BJ (cell line): ENCODE data around the gene PTPRG. TPM values are rescaled to one million over a fixed set of nuclear protein-coding genes. Genes with fewer than 3 reads are reported as not detected.

ENCODE experiments used
- CTCF ChIA-PET: fragments of 350-600 bp; formaldehyde crosslinking; extraction: SDS; loops from one replicate; lab custom pipeline; 2021; ENCODE audit warnings: antibody characterized with exemption, inconsistent platforms; lab: Yijun Ruan, JAX
- POLR2A ChIA-PET: fragments of 300-600 bp; sonication (Branson Sonifier 250); formaldehyde crosslinking; extraction: SDS; loops from one replicate; lab custom pipeline; 2021; ENCODE audit warnings: antibody characterized with exemption; lab: Charles Lee
- DNase-seq: peaks from one replicate; pipeline ENCODE4 v3.0.0-alpha.2; 2011; ENCODE audit warnings: low read depth
- H3K27me3 ChIP-seq: 2 replicates; pipeline ENCODE4 v1.6.0; 2011; ENCODE audit warnings: low read length; ENCODE audit not compliant: control insufficient read depth, insufficient read depth
- H3K36me3 ChIP-seq: 2 replicates; pipeline ENCODE4 v1.5.1; 2011; ENCODE audit warnings: low read length; ENCODE audit not compliant: control insufficient read depth, insufficient read depth
- H3K4me3 ChIP-seq: 2 replicates; pipeline ENCODE4 v1.5.1; 2011; ENCODE audit warnings: low read depth, mild to moderate bottlenecking, control low read depth, low read length
- polyA plus RNA-seq: library from polyadenylated mRNA; depleted of rRNA; stranded (reverse); fragments of >200 nt; gene quantifications from 2 replicates; pipeline ENCODE4 v1.2.3, GENCODE V29; 2011
- TF ChIP-seq, protein P1 (sequence below): IDR thresholded peaks from 2 replicates; pipeline ENCODE4 v1.5.1; 2011; ENCODE audit warnings: low read depth, mild to moderate bottlenecking, control low read depth, inconsistent platforms, low read length, moderate library complexity; ENCODE audit not compliant: insufficient read depth

Gene PTPRG
- polyA plus RNA-seq, 1 experiment = 20.8 TPM

GRCh38 chr3:61524933-61525332 is 36.4 kb upstream of the PTPRG start:
- ChIA-PET CTCF (no interaction called here), POLR2A (no interaction called here)
- no peak for DNase-seq
- TF ChIP-seq, protein P1, sequence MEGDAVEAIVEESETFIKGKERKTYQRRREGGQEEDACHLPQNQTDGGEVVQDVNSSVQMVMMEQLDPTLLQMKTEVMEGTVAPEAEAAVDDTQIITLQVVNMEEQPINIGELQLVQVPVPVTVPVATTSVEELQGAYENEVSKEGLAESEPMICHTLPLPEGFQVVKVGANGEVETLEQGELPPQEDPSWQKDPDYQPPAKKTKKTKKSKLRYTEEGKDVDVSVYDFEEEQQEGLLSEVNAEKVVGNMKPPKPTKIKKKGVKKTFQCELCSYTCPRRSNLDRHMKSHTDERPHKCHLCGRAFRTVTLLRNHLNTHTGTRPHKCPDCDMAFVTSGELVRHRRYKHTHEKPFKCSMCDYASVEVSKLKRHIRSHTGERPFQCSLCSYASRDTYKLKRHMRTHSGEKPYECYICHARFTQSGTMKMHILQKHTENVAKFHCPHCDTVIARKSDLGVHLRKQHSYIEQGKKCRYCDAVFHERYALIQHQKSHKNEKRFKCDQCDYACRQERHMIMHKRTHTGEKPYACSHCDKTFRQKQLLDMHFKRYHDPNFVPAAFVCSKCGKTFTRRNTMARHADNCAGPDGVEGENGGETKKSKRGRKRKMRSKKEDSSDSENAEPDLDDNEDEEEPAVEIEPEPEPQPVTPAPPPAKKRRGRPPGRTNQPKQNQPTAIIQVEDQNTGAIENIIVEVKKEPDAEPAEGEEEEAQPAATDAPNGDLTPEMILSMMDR = no peak
- H3K4me3 ChIP-seq = no peak overlapping the region
- H3K27me3 ChIP-seq = peaks cover 5% of the 10 kb centered on the region
- no peaks in the 10 kb centered on the region for H3K36me3 ChIP-seq

DNA sequence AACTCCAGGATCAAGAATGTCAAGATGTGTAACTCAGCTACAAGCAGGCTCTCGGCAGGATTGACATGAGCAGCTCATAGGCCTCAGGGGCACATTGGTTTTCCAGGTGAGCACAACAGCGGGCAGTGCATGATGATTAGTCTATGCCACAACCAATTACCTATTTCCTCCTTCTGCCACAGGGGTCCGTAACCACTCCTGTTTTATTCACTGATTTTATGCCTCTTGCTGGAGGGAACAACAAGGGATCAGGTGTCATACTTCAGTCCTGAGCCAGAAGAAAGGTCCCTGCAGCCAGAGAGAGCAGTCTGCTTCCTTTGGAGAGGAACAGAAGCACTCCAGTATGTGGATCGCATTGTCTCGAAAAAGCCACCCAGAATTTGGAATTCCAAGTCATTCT is 35.1 kb upstream of the PTPRG start:
- CTCF ChIA-PET = no interaction called here
- DNase-seq = no peak
- H3K36me3 ChIP-seq = no peaks in the 10 kb centered on the region
- H3K4me3 ChIP-seq = no peak overlapping the region
- TF ChIP-seq, protein P1 = no peak
- peaks cover 5% of the 10 kb centered on the region for H3K27me3 ChIP-seq
- POLR2A ChIA-PET = no interaction called here

GRCh38 chr3:61527011-61527410 is 34.4 kb upstream of the PTPRG start:
- CTCF ChIA-PET = no interaction called here
- POLR2A ChIA-PET = no interaction called here
- peaks cover 5% of the 10 kb centered on the region for H3K27me3 ChIP-seq
- TF ChIP-seq, protein P1 = no peak
- no peak overlapping the region for H3K4me3 ChIP-seq
- no peak for DNase-seq
- no peaks in the 10 kb centered on the region for H3K36me3 ChIP-seq

- ChIA-PET CTCF (interaction anchor here (0.7 to 1.2 kb wide), 5 partner anchors 8 to 322 kb away, joined by 3 to 5 read pairs (median 3); no protein-coding TSS in a partner anchor), POLR2A (no interaction called here)
- Histone ChIP-seq H3K27me3 (peaks cover 3% of the 10 kb centered on the region; the same call in 1 of the 2 replicates), H3K4me3 (no peak overlapping the region), H3K36me3 (no peaks in the 10 kb centered on the region)
- TF ChIP-seq, protein P1 = peak; percentile 53
- DNase-seq = no peak
These were observed 31.0 kb upstream of the PTPRG start for GRCh38 chr3:61530355-61530754.

DNA sequence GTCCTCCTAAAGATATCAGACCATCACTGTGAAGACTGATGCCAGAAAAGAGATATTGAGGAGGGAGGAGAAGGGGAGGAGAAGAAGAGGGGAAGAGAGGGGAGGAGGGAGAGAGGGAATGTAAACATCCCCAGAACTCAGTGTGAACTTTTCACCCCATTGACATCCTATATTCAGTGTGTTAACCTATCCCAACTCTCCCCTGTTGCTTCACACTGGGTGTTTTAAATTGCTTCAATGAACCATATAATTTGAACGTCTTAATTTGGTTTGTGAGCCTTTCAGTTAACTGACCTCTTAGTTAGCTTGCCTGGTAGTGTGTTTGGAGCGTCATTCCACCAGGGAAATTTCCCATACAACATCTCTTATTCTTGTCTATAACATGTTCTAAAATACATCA is 29.8 kb upstream of the PTPRG start:
- no peaks in the 10 kb centered on the region for H3K36me3 ChIP-seq
- DNase-seq = no peak
- TF ChIP-seq, protein P1 = no peak
- ChIA-PET POLR2A (no interaction called here), CTCF (no interaction called here)
- peaks cover 3% of the 10 kb centered on the region; the same call in 1 of the 2 replicates for H3K27me3 ChIP-seq
- no peak overlapping the region for H3K4me3 ChIP-seq
